LHCN-M2 (cell line): Measurements from ENCODE around the gene UBE2D3. TPM values are rescaled to one million over a fixed set of nuclear protein-coding genes. Genes with fewer than 3 reads are reported as not detected.
"Not testable (repeated sequence)": the region's sequence is repeated elsewhere in the genome, so short reads cannot be mapped to it uniquely, and the experiment has no call there.

Source experiments
- DNase-seq: peaks from one replicate; pipeline ENCODE4 v3.0.0-alpha.2; 2012; ENCODE audit warnings: low read depth
- polyA plus RNA-seq: library from polyadenylated mRNA; unstranded; fragments of >200 nt; gene quantifications from one replicate; pipeline ENCODE4 v1.2.1, GENCODE V29; 2012; ENCODE audit warnings: missing spikeins
- total RNA-seq: library from RNA; depleted of rRNA; stranded (reverse); fragments of >200 nt; gene quantifications from 2 replicates; pipeline ENCODE4 v1.2.3, GENCODE V29; 2014; rRNA removed

Gene UBE2D3
- total RNA-seq = 343 and 417 TPM in 2 replicates
- polyA plus RNA-seq = 243 TPM

GRCh38 chr4:102826890-102827673, at the start of gene UBE2D3:
Gene UBE2D3, minus strand, starts transcription at chr4:102827551. Its CDS starts 1,043 bp downstream, at chr4:102826508.
- DNase-seq = peak; percentile 94

DNA sequence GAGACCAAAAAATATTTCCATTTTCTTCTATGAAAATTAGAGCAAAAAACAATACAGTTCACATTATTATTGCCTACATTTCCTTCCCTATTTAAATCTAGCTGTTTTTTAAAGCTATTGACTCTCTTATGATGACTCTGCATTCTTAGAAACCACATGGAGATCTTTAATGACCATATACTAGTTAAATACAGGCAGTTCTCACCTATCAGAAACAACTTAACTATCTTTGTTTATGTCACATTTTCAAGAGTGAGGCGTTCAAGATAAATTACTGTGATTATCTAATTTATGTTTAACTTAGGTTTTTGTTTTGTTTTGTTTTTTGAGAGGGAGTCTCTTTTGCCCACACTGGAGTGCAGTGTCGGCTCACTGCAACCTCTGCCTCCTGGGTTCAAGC, 44.4 kb upstream of the UBE2D3 start:
- DNase-seq = no peak

DNA sequence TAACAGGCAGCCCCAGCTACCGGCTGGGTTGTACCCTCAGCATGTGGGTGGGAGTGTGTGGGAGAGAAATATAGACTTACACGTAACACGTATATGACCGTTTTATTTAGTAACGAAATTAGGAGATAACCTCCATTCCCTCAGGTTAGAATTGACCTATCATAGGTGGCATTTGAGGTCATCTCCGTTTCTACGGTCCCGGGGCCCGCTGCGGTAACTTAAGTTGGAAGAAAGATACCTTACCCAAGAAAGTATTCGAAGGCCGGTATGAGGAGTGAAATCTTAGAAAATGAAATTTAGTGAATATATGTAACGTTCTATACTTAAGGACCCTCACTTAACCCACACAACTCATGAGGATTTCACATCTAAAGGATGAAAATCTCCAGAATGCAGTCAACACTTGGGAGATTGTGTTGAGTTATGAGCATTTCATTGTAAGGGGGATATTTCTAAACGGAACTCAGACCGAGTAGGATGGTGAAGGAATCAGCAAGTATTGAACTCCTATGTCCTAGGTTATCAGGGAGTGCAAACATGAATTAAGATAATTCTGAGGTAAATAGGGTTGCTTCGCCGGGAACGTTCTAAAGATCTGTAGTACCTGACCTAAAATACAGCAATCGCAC, 42.3 kb upstream of the UBE2D3 start:
- DNase-seq = no peak

GRCh38 chr4:102868781-102869568, 41.6 kb upstream of the UBE2D3 start, which contains the start of gene CISD2:
Gene CISD2, plus strand, starts transcription at chr4:102868992. Its CDS starts 93 bp downstream, at chr4:102869085.
- peak; percentile 87 for DNase-seq

DNA sequence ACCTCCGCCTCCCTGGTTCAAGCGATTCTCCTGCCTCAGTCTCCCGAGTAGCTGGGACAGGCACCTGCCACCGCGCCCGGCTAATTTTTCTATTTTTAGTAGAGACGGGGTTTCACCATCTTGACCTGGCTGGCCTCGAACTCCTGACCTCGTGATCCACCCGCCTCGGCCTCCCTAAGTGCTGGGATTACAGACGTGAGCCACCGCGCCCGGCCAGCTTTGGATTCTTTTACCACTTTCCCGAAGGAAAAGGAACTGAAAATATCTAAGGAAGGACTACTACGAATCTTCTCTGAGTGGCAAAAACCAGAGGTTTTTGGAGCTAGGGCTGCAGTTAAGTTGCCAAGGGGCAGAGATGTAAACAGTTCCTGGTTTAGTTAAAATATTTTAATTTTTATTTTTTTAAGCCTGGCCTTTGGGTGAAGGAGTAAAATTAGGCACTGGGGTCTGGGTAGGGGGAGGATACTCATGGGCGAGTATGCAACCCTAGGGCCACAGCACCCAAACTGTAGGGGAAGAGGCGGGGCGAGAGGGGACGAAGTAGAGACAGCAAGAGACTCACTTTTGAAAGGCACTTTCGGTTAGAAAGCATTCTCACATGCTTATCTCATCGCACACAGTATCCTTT, 40.9 kb upstream of the UBE2D3 start:
- DNase-seq = no peak

DNA sequence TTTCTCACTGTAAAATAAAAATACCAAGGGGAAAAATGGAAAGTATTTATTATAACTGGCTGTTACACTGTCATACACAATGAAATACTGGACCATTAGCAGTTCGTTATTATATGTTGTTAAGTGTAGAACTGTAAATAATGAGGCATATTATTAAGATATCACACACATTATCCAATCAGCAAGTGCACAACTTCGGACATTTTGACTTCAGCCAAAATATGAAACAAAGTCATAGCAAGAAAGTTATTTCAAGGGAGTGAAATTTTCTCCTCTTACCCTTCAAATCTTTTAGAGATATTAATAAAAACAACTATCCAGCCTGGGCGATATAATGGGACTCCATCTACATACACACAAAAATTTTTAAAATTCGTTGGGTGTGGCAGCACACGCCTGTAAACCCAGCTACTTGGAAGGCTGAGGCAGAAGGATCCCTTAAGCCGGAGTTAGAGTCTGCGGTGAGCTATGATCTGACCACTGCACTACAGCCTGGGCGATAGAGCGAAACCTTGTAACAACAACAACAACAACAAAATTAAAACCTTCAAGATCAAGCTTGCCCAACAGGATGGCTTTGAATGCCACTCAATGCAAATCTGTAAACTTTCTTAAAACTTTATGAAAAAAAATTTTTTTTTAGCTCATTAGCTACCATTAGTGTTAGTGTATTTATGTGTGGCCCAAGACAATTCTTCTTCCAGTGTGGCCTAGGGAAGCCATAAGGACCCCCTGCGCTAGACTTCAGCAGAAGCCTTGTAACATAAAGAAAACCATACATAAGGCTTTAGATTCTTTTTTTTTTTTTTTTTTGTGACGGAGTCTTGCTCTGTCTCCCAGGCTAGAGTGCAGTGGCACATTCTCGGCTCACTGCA, 40.2 kb upstream of the UBE2D3 start:
- DNase-seq = no peak

DNA sequence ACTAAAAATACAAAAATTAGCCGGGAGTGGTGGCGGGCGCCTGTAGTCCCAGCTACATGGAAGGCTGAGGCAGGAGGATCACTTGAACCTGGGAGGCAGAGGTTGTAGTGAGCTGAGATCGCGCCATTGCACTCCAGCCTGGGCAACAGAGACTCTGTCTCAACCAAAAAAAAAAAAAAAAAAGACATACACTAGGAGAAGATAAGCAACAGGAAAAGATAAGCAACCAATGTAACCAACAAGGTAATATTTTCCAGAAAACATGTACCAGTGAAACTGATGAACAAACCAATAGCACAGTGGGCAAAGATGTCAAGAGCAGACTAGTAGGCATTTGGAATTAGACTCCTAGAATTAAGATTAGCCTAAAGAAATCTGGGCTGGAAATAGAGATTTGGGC, 38.0 kb upstream of the UBE2D3 start:
- not testable (repeated sequence) for DNase-seq

GRCh38 chr4:102862747-102863146, 35.4 kb upstream of the UBE2D3 start:
- no peak for DNase-seq

GRCh38 chr4:102862016-102862415, 34.7 kb upstream of the UBE2D3 start:
- no peak for DNase-seq

DNA sequence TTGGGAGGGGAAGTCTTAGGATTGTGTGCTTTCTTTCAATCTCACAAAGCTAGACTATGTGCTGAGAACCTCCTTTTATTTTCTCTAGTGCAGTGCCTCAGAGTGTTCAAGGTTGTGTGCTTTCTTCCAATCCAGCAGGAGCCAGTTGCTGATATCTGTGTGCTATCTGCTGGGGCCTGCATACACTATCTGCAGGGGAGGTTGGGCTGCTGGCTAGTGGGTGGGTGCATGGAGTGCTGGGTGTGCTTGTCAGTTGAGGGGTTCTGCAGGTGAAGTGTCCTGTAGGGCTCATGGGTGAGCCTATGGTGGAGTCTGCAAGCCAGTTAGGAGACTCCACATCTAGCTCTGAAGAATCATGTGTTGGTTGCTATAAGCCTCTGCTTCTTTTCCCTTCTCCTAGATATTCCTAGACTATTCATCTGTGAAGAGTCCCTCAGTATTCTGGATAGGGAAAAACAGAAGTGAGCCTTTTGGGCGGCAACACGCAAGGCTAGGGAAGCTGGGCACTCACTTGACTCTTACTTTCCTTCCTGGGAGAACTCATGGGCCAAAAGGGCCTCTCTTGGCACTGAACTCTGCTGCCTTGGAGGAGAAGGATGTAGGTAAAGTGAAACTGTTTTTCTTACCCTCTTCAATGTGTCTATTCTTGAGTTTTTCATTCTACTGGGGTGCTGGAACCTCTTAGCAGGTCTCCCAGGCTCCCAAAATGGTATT, 33.4 kb upstream of the UBE2D3 start:
- DNase-seq = no peak

GRCh38 chr4:102858828-102859464, 31.6 kb upstream of the UBE2D3 start:
- DNase-seq = no peak

DNA sequence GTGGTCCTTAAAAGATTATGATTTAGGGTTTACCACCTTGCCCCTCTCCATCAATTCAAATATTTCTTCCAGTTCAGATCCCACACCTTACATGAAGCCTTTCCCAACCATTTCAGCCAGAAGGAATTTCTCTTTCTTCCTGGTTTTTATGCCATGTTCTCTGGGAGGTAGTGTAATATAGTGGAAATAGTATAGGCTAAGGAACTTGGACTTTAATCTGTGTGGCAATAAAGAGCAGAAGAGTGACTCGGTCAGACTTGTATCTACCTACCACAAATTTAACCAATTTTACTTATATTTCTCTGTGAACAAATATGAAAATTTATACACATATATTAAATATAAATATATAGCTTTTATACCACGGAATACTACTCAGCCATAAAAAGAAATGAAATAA, 23.0 kb upstream of the UBE2D3 start:
- DNase-seq = no peak

DNA sequence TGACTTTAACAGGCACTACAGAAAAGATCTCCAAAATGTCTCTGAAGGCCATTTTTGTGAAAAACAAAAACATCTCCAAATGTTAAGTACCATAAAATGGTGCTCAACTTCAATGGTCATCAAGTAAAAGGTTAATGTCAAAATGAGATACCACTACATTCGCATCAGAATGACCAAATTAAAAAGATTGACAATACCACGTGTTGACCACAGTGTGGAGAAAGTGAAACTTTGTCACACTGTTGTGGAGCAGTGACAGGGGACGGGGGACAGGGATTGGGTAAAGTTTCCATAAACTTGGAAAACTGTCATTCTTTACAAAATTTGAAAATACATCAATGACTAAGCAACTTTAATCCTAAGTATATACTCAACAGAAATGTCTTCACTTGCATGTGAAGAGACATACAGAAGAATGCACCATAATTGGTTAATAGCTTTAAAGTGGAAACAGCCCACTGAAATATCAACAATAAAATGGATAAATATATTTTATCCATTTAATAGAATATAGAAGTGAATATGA, 22.3 kb upstream of the UBE2D3 start:
- DNase-seq = no peak

- DNase-seq = no peak
Observed at GRCh38 chr4:102847687-102848086, 20.3 kb upstream of the UBE2D3 start.

DNA sequence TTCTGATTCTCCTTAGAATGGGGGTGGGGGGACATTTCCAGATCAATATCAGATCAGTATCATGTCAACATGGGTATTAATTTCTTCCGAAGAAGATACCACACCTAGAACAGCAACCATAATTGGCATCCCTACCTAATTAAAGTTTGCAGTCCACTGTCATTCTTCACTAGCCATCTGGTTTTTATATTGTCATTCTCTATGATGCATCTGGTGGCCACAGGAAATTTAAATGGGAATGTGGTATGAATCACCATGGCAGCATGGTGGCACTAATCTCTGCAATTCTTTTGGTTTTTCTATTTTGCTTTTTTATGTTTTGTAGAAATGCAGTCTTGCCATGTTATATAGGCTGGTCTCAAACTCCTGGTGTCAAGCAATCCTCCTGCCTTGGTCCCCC, 16.6 kb upstream of the UBE2D3 start:
- no peak for DNase-seq

GRCh38 chr4:102843273-102843672, 15.9 kb upstream of the UBE2D3 start:
- no peak for DNase-seq

- no peak for DNase-seq
Observed at GRCh38 chr4:102842367-102842766, 15.0 kb upstream of the UBE2D3 start.

DNA sequence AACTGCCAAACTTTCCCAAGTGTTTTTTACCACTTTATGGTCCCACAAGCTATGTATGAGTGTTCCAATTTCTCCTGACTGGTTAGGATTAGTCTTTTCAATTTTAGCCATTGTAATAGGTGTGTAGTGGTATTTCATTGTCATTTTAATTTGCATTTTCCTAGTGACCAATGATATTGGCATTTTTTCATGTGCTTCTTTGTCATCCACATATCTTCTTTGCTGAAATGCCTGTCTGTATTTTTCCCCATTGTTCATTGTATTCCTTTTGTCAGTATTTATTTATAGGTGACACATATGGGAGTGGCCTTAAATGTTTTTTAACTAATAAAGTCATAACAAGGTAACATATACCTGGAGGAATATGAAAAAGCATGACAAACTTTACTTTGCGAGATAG, 9.2 kb upstream of the UBE2D3 start:
- no peak for DNase-seq

DNA sequence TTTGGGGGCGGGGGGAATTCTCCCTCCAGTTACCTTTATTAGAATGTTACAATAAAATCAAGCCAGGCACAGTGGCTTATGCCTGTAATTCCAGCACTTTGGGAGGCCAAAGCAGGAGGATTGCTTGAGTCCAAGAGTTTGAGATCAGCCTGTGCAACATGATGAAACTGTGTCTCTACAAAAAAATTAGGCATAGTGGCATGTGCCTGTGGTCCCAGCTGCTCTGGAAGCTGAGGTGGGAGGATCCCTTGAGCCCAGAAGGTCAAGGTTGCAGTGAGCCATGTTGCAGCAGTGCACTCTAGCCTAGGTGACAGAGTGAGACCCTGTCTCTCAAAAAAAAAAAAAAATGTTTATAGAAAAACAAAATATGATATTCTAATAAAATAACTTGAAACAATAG, 5.3 kb upstream of the UBE2D3 start:
- DNase-seq = no peak
